Measurements from ENCODE around the gene ARID2. TPM values are rescaled to one million over a fixed set of nuclear protein-coding genes. Genes with fewer than 3 reads are reported as not detected.

ARID2 gene
- polyA plus RNA-seq, 1 donor from 2014 or later, result 6.2 TPM

DNA sequence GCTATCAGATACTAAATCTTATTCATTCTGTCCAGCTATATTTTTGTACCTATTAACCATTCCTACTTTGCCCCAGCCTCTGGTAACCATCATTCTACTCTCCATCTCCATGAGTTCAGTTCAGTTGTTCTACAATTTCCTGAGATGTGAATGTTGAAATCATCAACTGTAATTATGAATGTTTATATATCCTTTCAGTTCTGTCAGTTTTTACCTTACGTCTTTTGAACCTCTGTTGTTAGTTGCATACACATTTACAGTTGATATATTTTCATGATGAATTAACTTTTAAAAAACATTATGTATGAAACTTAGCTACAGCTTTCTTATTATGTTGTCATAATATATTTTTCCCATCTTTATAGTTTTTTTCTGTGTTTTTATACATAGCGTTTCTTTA, 102.1 kb downstream of the ARID2 start:
- H3K27ac Mint-ChIP-seq, result no peak overlapping the region
- peaks cover 13% of the 10 kb centered on the region for H3K36me3 Mint-ChIP-seq
- no peaks in the 10 kb centered on the region for H3K27me3 Mint-ChIP-seq
- peaks cover 4 to 10% (median 10%) of the 10 kb centered on the region in 3 donors for H3K4me1 Mint-ChIP-seq
- peaks cover 2 to 7% (median 2%) of the 10 kb centered on the region in 3 donors for H3K9me3 Mint-ChIP-seq
- no peak overlapping the region for H3K4me3 Mint-ChIP-seq

- Mint-ChIP-seq H3K9me3 (peaks cover 2 to 7% (median 2%) of the 10 kb centered on the region in 3 donors), H3K4me1 (peaks cover under 1 to 1% (median 1%) of the 10 kb centered on the region in 3 donors), H3K27ac (no peak overlapping the region), H3K36me3 (peaks cover 15% of the 10 kb centered on the region), H3K4me3 (no peak overlapping the region), H3K27me3 (no peaks in the 10 kb centered on the region)
These were observed 103.9 kb downstream of the ARID2 start for GRCh38 chr12:45833401-45833800.

- Mint-ChIP-seq H3K27me3 (no peaks in the 10 kb centered on the region), H3K27ac (no peak overlapping the region), H3K4me1 (peaks cover 0 to 1% (median 0%) of the 10 kb centered on the region in 3 donors), H3K9me3 (peaks cover 2 to 7% (median 2%) of the 10 kb centered on the region in 3 donors), H3K4me3 (no peak overlapping the region), H3K36me3 (peaks cover 21% of the 10 kb centered on the region)
These were observed 105.3 kb downstream of the ARID2 start for GRCh38 chr12:45834809-45835208.

DNA sequence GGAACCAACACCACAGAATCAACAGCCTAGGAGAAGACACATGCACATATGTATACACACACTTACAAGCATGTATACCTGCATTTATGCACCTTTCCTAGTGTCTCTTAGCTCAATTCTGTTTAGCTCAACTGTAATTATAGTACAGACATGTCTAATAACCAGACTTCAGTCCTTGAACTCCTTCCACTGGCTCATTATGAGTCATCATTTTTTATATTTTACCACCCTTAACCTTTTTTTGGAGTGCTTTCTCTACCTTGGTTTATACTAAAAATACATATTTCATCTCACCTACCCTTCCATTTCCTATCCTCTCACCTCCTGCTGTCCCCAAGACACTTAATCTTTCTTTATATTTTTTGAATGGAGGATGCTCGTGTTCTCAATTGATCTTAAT, 110.4 kb downstream of the ARID2 start:
- Mint-ChIP-seq H3K27me3 (no peaks in the 10 kb centered on the region), H3K4me1 (no peaks in the 10 kb centered on the region), H3K9me3 (no peaks in the 10 kb centered on the region), H3K4me3 (no peak overlapping the region), H3K27ac (peak overlapping the region in 1 of 3 donors; percentile 13), H3K36me3 (peaks cover 17% of the 10 kb centered on the region)

GRCh38 chr12:45849289-45849688, 119.8 kb downstream of the ARID2 start:
- H3K9me3 Mint-ChIP-seq, result no peaks in the 10 kb centered on the region
- no peaks in the 10 kb centered on the region for H3K27me3 Mint-ChIP-seq
- H3K4me1 Mint-ChIP-seq, result no peaks in the 10 kb centered on the region
- H3K4me3 Mint-ChIP-seq, result no peak overlapping the region
- H3K27ac Mint-ChIP-seq, result no peak overlapping the region
- H3K36me3 Mint-ChIP-seq, result peaks cover 14% of the 10 kb centered on the region

GRCh38 chr12:45850302-45850701, 120.8 kb downstream of the ARID2 start:
- Mint-ChIP-seq H3K9me3 (no peaks in the 10 kb centered on the region), H3K4me3 (no peak overlapping the region), H3K27ac (no peak overlapping the region), H3K4me1 (no peaks in the 10 kb centered on the region), H3K27me3 (no peaks in the 10 kb centered on the region), H3K36me3 (peaks cover 14% of the 10 kb centered on the region)

GRCh38 chr12:45852508-45852907, 123.0 kb downstream of the ARID2 start:
- no peak overlapping the region for H3K27ac Mint-ChIP-seq
- no peak overlapping the region for H3K4me3 Mint-ChIP-seq
- H3K36me3 Mint-ChIP-seq, result peaks cover 16% of the 10 kb centered on the region
- H3K27me3 Mint-ChIP-seq, result no peaks in the 10 kb centered on the region
- H3K4me1 Mint-ChIP-seq, result no peaks in the 10 kb centered on the region
- no peaks in the 10 kb centered on the region for H3K9me3 Mint-ChIP-seq

GRCh38 chr12:45853550-45853949, 124.0 kb downstream of the ARID2 start:
- no peak overlapping the region for H3K27ac Mint-ChIP-seq
- no peaks in the 10 kb centered on the region for H3K4me1 Mint-ChIP-seq
- H3K9me3 Mint-ChIP-seq, result no peaks in the 10 kb centered on the region
- H3K4me3 Mint-ChIP-seq, result no peak overlapping the region
- H3K27me3 Mint-ChIP-seq, result no peaks in the 10 kb centered on the region
- H3K36me3 Mint-ChIP-seq, result peaks cover 18% of the 10 kb centered on the region

DNA sequence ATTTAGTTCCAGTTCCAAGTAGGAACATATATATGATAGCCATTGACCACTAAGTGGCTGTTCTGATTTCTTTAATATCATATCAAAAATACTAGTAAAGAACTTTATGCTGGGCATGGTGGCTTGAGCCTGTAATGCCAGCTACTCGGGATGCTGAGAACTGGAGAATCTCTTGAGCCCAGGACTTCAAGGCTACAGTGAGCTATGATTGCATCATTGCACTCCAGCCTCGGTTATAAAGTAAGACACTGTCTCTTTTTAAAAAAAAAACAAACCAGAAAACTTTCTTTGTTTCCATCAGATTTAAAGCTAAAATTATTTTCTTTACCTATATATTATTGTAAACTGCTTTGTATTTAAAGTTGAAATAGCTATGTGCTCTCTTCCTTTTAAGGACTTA, 133.8 kb downstream of the ARID2 start:
- Mint-ChIP-seq H3K27me3 (no peaks in the 10 kb centered on the region), H3K27ac (no peak overlapping the region), H3K36me3 (peaks cover 22% of the 10 kb centered on the region), H3K9me3 (no peaks in the 10 kb centered on the region), H3K4me1 (peaks cover 0 to 4% (median 4%) of the 10 kb centered on the region in 3 donors), H3K4me3 (no peak overlapping the region)

DNA sequence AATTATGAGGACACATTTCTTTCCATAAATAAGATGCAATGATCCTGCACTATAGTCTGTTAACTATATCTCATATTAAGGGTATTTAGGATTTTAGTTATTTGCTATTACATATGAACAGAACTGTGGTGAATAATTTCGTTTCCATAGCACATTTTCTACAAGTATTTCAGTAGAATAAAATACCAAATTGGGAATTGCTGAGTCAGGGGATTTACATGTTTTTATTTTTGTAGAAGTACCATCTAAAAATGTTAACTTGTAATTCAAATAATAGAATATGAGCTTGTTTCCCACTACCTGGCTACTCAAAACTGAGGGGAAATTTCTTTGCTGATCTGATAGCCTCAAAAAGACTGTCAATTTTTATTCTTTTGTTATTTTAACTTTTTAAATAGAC, 136.8 kb downstream of the ARID2 start:
- peaks cover 24% of the 10 kb centered on the region for H3K36me3 Mint-ChIP-seq
- no peak overlapping the region for H3K27ac Mint-ChIP-seq
- H3K4me3 Mint-ChIP-seq, result no peak overlapping the region
- no peaks in the 10 kb centered on the region for H3K27me3 Mint-ChIP-seq
- no peaks in the 10 kb centered on the region for H3K9me3 Mint-ChIP-seq
- H3K4me1 Mint-ChIP-seq, result peaks cover 0 to 6% (median 2%) of the 10 kb centered on the region in 3 donors

DNA sequence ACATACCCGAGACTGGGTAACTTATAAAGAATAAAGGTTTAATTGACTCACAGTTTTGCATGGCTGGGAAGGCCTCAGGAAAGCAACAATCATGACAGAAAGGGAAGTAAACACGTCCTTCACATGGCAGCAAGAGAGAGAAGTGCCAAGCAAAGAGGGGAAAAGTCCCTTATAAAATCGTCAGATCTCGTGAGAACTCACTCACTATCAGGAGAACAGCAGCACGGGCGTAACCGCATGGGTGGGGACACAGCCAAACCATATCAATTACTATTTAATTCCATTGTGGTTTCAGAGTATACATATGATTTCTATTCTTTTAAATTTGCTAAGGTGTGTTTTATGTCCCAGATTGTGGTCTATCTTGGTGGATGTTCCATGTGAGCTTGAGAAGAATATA, 142.9 kb downstream of the ARID2 start:
- H3K27ac Mint-ChIP-seq, result no peak overlapping the region
- H3K4me1 Mint-ChIP-seq, result peaks cover 0 to 4% (median 4%) of the 10 kb centered on the region in 3 donors
- H3K36me3 Mint-ChIP-seq, result peaks cover 22% of the 10 kb centered on the region
- H3K27me3 Mint-ChIP-seq, result no peaks in the 10 kb centered on the region
- H3K4me3 Mint-ChIP-seq, result peak overlapping the region in 1 of 4 donors; percentile 14
- no peaks in the 10 kb centered on the region for H3K9me3 Mint-ChIP-seq

- peaks cover 15% of the 10 kb centered on the region for H3K36me3 Mint-ChIP-seq
- H3K27ac Mint-ChIP-seq, result no peak overlapping the region
- H3K27me3 Mint-ChIP-seq, result no peaks in the 10 kb centered on the region
- H3K9me3 Mint-ChIP-seq, result no peaks in the 10 kb centered on the region
- H3K4me1 Mint-ChIP-seq, result peaks cover 0 to 4% (median 0%) of the 10 kb centered on the region in 3 donors
- H3K4me3 Mint-ChIP-seq, result no peak overlapping the region
These were observed 147.6 kb downstream of the ARID2 start for GRCh38 chr12:45877069-45877468.

- peaks cover 13% of the 10 kb centered on the region for H3K36me3 Mint-ChIP-seq
These were observed 149.2 kb downstream of the ARID2 start for GRCh38 chr12:45878630-45879255.

GRCh38 chr12:45879363-45879895, 149.9 kb downstream of the ARID2 start:
- Mint-ChIP-seq H3K27me3 (no peaks in the 10 kb centered on the region), H3K4me3 (no peak overlapping the region), H3K36me3 (peaks cover 10% of the 10 kb centered on the region), H3K9me3 (peaks cover 0 to 3% (median 0%) of the 10 kb centered on the region in 3 donors), H3K4me1 (peaks cover 0 to 4% (median 0%) of the 10 kb centered on the region in 3 donors), H3K27ac (no peak overlapping the region)

More at GRCh38 chr12:45878630-45879255, 149.2 kb downstream of the ARID2 start:
- H3K9me3 Mint-ChIP-seq, result peaks cover 0 to 3% (median 0%) of the 10 kb centered on the region in 3 donors
- no peaks in the 10 kb centered on the region for H3K27me3 Mint-ChIP-seq
- H3K4me3 Mint-ChIP-seq, result no peak overlapping the region
- H3K4me1 Mint-ChIP-seq, result peaks cover 0 to 4% (median 0%) of the 10 kb centered on the region in 3 donors
- no peak overlapping the region for H3K27ac Mint-ChIP-seq

DNA sequence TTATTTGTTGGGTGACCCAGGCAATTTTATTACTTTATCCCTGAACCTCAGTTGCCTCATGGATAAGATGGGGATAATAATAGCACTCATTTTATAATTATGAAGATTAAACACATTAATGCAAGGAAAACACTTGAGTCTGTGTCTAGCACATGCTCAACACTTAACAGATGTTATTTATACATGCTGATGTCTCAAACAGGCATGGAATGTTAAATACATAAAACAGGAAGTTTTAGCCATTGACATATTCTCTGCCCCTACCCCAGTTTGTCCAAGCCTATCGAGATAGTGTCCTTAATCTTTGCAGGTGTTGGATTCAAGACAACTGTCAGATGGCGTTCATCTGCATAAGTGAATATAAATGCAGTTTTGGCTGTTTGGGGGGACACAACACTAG, 151.0 kb downstream of the ARID2 start:
- Mint-ChIP-seq H3K27me3 (no peaks in the 10 kb centered on the region), H3K36me3 (peaks cover 8% of the 10 kb centered on the region), H3K27ac (no peak overlapping the region), H3K4me3 (no peak overlapping the region), H3K4me1 (peaks cover 0 to 4% (median 0%) of the 10 kb centered on the region in 3 donors), H3K9me3 (peaks cover 0 to 7% (median 0%) of the 10 kb centered on the region in 3 donors)

DNA sequence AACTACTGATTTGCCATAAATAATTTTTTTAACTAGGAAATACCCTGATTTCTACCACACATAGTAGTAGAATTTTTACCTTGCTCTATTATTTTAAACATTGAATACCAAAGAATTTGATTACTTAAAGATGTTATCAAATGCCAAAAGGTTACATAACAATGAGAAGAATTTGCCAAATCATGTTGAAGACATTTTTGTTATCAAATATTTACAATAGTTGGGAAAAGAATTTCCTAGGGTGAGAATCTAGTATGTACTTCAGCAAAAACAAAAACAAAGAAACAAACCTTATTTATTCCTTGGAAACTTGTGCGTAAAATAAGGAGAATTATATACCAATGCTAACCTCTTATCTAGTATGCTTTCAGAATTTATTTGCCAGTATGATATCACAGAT, 153.7 kb downstream of the ARID2 start:
- peaks cover 16% of the 10 kb centered on the region for H3K36me3 Mint-ChIP-seq
- H3K4me1 Mint-ChIP-seq, result peaks cover 0 to 2% (median 0%) of the 10 kb centered on the region in 3 donors
- no peak overlapping the region for H3K4me3 Mint-ChIP-seq
- no peaks in the 10 kb centered on the region for H3K27me3 Mint-ChIP-seq
- peaks cover 0 to 7% (median 0%) of the 10 kb centered on the region in 3 donors for H3K9me3 Mint-ChIP-seq
- no peak overlapping the region for H3K27ac Mint-ChIP-seq

Measured in IgD-negative memory B cell (primary cell).